ENCODE measurements around the gene TNFAIP2.

The TNFAIP2 gene

GRCh38 chr14:103097994-103098957, 25.0 kb upstream of the TNFAIP2 start:
- DNase-seq (ENCODE audit: low spot score) (no peak), ATAC-seq (ENCODE audit: low read depth) (no peak)
- no peak overlapping the region for H3K27ac ChIP-seq (ENCODE audit: poor library complexity, severe bottlenecking)
- peaks cover 8% of the 10 kb centered on the region for H3K27me3 ChIP-seq (ENCODE audit: insufficient read depth, poor library complexity, severe bottlenecking)
- H3K36me3 ChIP-seq (ENCODE audit: low read depth): no peaks in the 10 kb centered on the region
- H3K4me3 ChIP-seq (ENCODE audit: severe bottlenecking): no peak overlapping the region
- no peaks in the 10 kb centered on the region for H3K4me1 ChIP-seq (ENCODE audit: insufficient read depth, poor library complexity, severe bottlenecking)
- TF ChIP-seq CTCF (IDR thresholded peaks at IDR 0.05; ENCODE audit: poor library complexity, severe bottlenecking): no peak
- no peaks in the 10 kb centered on the region for H3K9me3 ChIP-seq (ENCODE audit: severe bottlenecking)

GRCh38 chr14:103099081-103099732, 24.1 kb upstream of the TNFAIP2 start:
- no peak overlapping the region for H3K4me3 ChIP-seq (ENCODE audit: severe bottlenecking)
- ATAC-seq (ENCODE audit: low read depth) (no peak), DNase-seq (ENCODE audit: low spot score) (no peak)
- H3K9me3 ChIP-seq (ENCODE audit: severe bottlenecking): no peaks in the 10 kb centered on the region
- H3K36me3 ChIP-seq (ENCODE audit: low read depth): no peaks in the 10 kb centered on the region
- TF ChIP-seq CTCF (IDR thresholded peaks at IDR 0.05; ENCODE audit: poor library complexity, severe bottlenecking): no peak
- peaks cover 18% of the 10 kb centered on the region for H3K27me3 ChIP-seq (ENCODE audit: insufficient read depth, poor library complexity, severe bottlenecking)
- no peaks in the 10 kb centered on the region for H3K4me1 ChIP-seq (ENCODE audit: insufficient read depth, poor library complexity, severe bottlenecking)
- no peak overlapping the region for H3K27ac ChIP-seq (ENCODE audit: poor library complexity, severe bottlenecking)

- H3K36me3 ChIP-seq (ENCODE audit: low read depth): no peaks in the 10 kb centered on the region
- no peak for TF ChIP-seq CTCF (IDR thresholded peaks at IDR 0.05; ENCODE audit: poor library complexity, severe bottlenecking)
- H3K4me1 ChIP-seq (ENCODE audit: insufficient read depth, poor library complexity, severe bottlenecking): no peaks in the 10 kb centered on the region
- H3K9me3 ChIP-seq (ENCODE audit: severe bottlenecking): no peaks in the 10 kb centered on the region
- H3K4me3 ChIP-seq (ENCODE audit: severe bottlenecking): no peak overlapping the region
- H3K27ac ChIP-seq (ENCODE audit: poor library complexity, severe bottlenecking): no peak overlapping the region
- peaks cover 24% of the 10 kb centered on the region for H3K27me3 ChIP-seq (ENCODE audit: insufficient read depth, poor library complexity, severe bottlenecking)
- DNase-seq (ENCODE audit: low spot score) (no peak), ATAC-seq (ENCODE audit: low read depth) (no peak)
Observed at GRCh38 chr14:103099733-103100280, 23.5 kb upstream of the TNFAIP2 start.

GRCh38 chr14:103100281-103101121, 22.8 kb upstream of the TNFAIP2 start:
- Histone ChIP-seq H3K27ac (ENCODE audit: poor library complexity, severe bottlenecking) (no peak overlapping the region), H3K4me1 (ENCODE audit: insufficient read depth, poor library complexity, severe bottlenecking) (no peaks in the 10 kb centered on the region), H3K36me3 (ENCODE audit: low read depth) (no peaks in the 10 kb centered on the region), H3K4me3 (ENCODE audit: severe bottlenecking) (no peak overlapping the region), H3K9me3 (ENCODE audit: severe bottlenecking) (no peaks in the 10 kb centered on the region), H3K27me3 (ENCODE audit: insufficient read depth, poor library complexity, severe bottlenecking) (peaks cover 24% of the 10 kb centered on the region)
- ATAC-seq (ENCODE audit: low read depth) (no peak), DNase-seq (ENCODE audit: low spot score) (no peak)
- TF ChIP-seq CTCF (IDR thresholded peaks at IDR 0.05; ENCODE audit: poor library complexity, severe bottlenecking): no peak
